Tibial nerve (tissue), 4 donors: ENCODE measurements around the gene GATA1. TPM values are rescaled to one million over a fixed set of nuclear protein-coding genes. Genes with fewer than 3 reads are reported as not detected.

Source experiments
- small RNA-seq: library from RNA; depleted of rRNA; stranded (forward); fragments of <200 nt; gene quantifications from one replicate; pipeline ENCODE3, GENCODE V24; 2016
- total RNA-seq, 4 donors: library from RNA; depleted of rRNA; stranded (reverse); fragments of >200 nt; gene quantifications; one replicate each; pipeline ENCODE4 v1.1.0, GENCODE V29; 2016

Gene GATA1
- total RNA-seq, 4 donors from 2014 or later = 0.90 TPM; not detected in 3

Small RNAs within 50 kb of the gene (small RNA-seq; reads per million reads assigned to genes)
- not detected for gene RNU6-29P

Other genes with a start within 250 kb of the GATA1 start
- gene TBC1D25, start 246.9 kb upstream of the GATA1 start, total RNA-seq = 10 to 100 TPM in 3 of 4 donors, 1 to 10 TPM in 1; 9.9 to 15.9 (median 12.2) TPM
- gene RBM3, start 212.1 kb upstream of the GATA1 start, total RNA-seq = 100 to 1,000 TPM; 170 to 235 (median 217) TPM
- 100 to 1,000 TPM; 108 to 224 (median 126) TPM for gene WDR13, start 189.1 kb upstream of the GATA1 start, total RNA-seq
- 10 to 100 TPM in 2 of 4 donors, 1 to 10 TPM in 2; 3.1 to 32.7 (median 9.8) TPM for gene WAS, start 102.8 kb upstream of the GATA1 start, total RNA-seq
- gene SUV39H1, start 89.9 kb upstream of the GATA1 start, total RNA-seq = 10 to 100 TPM in 1 of 4 donors, 1 to 10 TPM in 3; 4.2 to 10.0 (median 5.2) TPM
- not detected for gene GLOD5, start 24.8 kb upstream of the GATA1 start, total RNA-seq
- 100 to 1,000 TPM; 101 to 160 (median 120) TPM for gene HDAC6, start 15.5 kb downstream of the GATA1 start, total RNA-seq
- not detected for gene ERAS, start 39.9 kb downstream of the GATA1 start, total RNA-seq
- 10 to 100 TPM in 1 of 4 donors, 1 to 10 TPM in 3; 5.0 to 21.8 (median 7.3) TPM for gene PCSK1N, start 49.0 kb downstream of the GATA1 start, total RNA-seq
- gene TIMM17B, start 111.2 kb downstream of the GATA1 start, total RNA-seq = 10 to 100 TPM; 42.0 to 66.6 (median 47.1) TPM
- gene PQBP1, start 111.3 kb downstream of the GATA1 start, total RNA-seq = 10 to 100 TPM; 40.4 to 60.3 (median 48.7) TPM
- gene SLC35A2, start 125.1 kb downstream of the GATA1 start, total RNA-seq = 10 to 100 TPM; 17.0 to 35.5 (median 17.1) TPM
- 1 to 10 TPM; 4.9 to 8.4 (median 6.8) TPM for gene PIM2, start 132.4 kb downstream of the GATA1 start, total RNA-seq
- gene OTUD5, start 171.0 kb downstream of the GATA1 start, total RNA-seq = 10 to 100 TPM; 39.8 to 79.2 (median 51.6) TPM
- 1 to 10 TPM; 2.1 to 7.5 (median 4.2) TPM for gene KCND1, start 185.3 kb downstream of the GATA1 start, total RNA-seq
- gene GRIPAP1, start 215.7 kb downstream of the GATA1 start, total RNA-seq = 10 to 100 TPM; 42.5 to 76.2 (median 58.6) TPM